Muscle of back (tissue), 11 donors: ENCODE results near the gene NCAPG2. TPM values are rescaled to one million over a fixed set of nuclear protein-coding genes. Genes with fewer than 3 reads are reported as not detected.
"Not testable (repeated sequence)": the region's sequence is repeated elsewhere in the genome, so short reads cannot be mapped to it uniquely, and the experiment has no call there.

Experiments
- DNase-seq, 3 donors: peaks; one replicate each; pipeline versions ENCODE4 v3.0.0 to v3.0.0-alpha.2; 2013
- polyA plus RNA-seq, 10 donors: library from polyadenylated mRNA; unstranded; fragments of 120-200 nt; gene quantifications; one replicate each; pipeline ENCODE4 v1.2.1, GENCODE V29; 2013; ENCODE audit not compliant: insufficient read length in 10 of 10

The NCAPG2 gene
- polyA plus RNA-seq, 10 donors, result 12.2 to 20.7 (median 15.7) TPM

DNA sequence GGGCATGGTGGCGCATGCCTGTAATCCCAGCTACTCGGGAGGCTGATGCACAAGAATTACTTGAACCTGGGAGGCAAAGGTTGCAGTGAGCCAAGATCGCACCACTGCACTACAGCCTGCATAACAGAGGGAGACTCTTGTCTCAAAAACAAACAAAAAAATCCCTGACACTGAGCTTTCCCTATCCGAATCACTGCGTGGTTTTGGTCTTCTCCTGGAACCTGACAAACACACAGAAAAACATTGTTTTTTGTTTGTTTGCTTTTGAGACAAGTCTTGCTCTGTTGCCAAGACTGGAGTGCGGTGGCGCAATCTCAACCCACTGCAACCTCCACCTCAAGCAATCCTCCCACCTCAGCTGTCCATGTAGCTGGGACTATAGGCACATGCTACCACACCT lies 66.6 kb downstream of the NCAPG2 start:
- no peak for DNase-seq

DNA sequence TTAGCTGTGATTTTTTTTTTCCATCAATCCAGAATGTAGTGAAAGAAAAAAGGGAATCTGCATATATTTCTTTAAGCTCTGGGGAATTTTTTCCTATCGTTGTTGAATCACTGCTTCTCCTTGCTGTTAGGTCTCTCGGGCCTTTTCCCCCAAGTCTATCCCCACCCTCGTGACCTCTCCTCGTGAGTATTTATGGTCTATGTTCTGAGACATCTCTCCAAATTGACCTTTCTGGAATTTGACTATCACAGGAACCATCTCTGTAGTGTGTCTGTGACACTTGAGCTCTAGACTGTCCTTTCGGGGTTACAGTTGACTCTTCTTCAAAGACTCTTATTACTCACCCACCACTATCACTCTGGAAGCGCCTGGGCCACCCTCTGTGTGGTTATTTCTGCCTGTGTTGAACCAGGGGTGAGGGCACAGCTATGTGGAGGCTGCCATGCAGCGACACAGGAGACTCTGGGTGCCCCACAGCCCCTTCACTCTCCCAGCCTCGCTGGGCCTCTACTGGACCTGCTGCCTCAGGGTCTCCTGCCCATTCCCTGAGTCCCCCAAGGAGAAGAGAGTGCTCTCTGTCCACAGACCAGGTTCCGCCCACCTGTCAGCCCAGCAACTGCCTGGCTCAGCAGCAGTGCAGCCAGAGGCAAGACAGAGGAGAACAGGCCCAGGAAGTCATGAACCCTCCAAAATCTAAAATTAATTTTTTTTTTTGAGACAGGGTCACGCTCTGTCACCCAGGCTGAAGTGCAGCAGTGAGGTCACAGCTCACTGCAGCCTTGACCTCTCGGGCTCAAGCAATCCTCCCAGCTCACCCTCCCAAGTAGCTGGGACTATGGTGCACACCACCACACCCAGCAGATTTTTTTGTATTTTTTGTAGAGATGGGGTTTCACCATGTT lies 71.3 kb downstream of the NCAPG2 start:
- DNase-seq, result no peak

DNA sequence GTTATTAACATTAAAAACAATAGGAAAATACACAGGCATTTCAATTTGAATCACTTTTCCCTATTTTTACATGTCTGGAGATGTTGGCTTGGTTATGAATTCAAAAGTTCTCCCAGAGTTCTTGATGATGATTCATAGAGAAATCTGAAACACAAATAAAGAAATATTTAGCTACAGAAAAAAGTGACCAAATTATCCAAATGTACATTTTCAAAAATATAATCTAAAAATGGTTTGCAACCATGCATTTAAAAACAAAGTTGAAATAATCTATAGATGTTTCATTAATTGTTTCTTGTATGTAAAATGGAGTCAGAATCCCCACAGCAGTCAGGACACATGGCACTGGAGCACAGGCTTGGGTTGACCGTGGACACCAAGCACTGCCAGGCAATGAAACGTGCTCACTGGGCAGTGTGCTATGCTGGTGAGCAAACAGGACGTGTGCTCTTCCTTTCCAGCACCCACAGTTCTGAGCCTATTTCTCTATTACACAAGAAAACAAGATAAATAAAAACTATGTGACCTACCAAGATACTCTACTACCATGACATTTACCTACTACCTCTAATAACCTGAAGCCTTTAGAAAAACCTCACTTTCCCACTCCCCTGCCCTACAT lies 72.9 kb downstream of the NCAPG2 start:
- DNase-seq, result no peak

- DNase-seq, result not testable (repeated sequence)
Measured at GRCh38 chr7:158626289-158626688, 78.3 kb downstream of the NCAPG2 start.

- DNase-seq, result no peak
Measured at GRCh38 chr7:158623241-158623640, 81.4 kb downstream of the NCAPG2 start.

- no peak for DNase-seq
Measured at GRCh38 chr7:158620839-158621441, 83.7 kb downstream of the NCAPG2 start.

DNA sequence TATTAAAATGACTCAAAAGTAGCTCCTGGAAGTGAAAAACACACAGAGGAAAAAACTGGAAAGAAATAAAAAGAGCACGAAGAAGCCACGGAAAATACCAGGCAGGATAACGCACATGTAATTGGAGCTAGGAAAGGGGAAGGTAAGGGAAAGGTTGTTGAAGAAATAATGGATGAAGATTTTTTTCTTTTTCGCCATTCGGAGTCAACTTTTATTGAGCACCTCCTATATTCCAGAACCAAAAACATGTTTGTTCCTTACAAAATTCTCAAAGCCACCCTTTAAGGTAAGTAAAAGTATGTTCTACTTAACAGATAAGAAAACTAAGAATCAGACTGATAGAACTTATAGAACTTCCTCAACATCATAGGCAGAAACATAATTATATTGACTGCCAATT lies 84.2 kb downstream of the NCAPG2 start:
- DNase-seq, result no peak

GRCh38 chr7:158618745-158619140 lies 85.9 kb downstream of the NCAPG2 start:
- no peak for DNase-seq

DNA sequence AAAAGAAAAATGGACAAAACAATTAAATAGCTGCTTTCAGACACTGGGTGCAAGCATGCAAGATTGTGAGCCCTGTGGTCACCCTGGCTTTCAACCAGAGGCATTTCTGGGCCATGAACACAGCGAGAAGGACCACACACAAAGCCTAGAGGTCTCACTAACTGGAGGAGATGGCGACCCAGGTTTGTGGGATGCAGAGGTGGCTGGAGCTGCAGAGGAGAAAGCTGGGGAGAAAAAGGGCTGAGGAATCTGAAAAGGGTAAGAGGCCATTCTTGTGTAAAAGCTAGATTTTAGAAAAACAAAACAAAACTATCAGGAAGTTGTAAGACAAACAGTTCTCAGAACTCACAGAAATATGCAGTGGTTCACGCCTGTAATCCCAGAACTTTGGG lies 86.9 kb downstream of the NCAPG2 start:
- DNase-seq, result no peak

GRCh38 chr7:158616050-158616449 lies 88.6 kb downstream of the NCAPG2 start:
- DNase-seq, result no peak

GRCh38 chr7:158614700-158615099 lies 89.9 kb downstream of the NCAPG2 start:
- DNase-seq, result no peak

- DNase-seq, result no peak
Measured at GRCh38 chr7:158613481-158613880, 91.1 kb downstream of the NCAPG2 start.

- DNase-seq, result no peak
Measured at GRCh38 chr7:158612546-158612945, 92.1 kb downstream of the NCAPG2 start.

- DNase-seq, result no peak
Measured at GRCh38 chr7:158611541-158611940, 93.1 kb downstream of the NCAPG2 start.

DNA sequence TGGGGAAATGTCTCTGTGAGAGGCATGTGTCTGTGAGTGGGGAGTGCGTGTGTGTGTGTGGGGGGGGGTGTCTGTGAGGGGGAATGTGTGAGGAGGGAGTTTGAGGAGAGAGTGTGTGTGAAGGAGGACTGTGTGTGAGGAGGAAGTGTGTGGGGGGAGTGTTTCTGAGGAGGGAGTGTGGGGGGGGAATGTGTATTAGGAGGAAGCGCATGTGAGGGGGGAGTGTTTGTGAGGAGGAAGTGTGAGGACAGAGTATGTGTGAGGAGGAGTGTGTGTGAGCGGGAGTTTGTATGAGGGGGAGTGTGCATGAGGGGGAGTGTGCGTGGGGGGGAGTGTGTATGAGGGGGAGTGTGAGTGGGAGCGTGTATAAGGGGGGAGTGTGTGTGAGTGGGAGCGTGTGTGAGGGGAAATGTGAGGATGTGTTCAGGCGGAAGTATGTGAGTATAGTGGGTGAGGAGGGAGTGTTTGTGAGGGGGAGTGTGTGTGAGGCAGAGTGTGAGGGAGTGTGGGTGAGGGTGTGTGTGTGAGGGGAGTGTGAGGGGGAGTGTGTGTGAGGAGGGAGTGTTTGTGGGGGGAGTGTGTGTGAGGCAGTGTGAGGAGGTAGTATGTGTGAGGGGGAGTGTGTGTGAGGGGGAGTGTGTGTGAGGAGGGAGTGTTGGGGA lies 95.2 kb downstream of the NCAPG2 start:
- DNase-seq, result no peak

DNA sequence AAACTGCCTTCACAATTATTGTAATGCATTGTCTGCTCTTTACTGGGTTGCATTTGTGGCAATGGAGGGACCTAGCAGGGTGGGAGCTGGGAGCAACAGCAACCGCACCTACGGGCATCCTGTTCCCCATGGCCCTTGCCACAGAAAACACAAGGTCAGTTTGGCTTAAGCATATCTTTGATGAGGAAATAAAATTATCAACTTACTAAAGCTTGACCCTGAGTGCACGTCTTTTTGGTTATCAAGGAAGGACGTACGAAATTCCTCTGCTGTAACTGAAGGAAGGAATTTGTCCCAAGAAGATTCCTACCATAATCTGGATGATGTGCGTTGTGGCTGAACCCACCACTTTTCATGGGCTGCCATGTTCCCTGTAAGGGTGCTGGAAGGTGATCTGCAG lies 97.0 kb downstream of the NCAPG2 start:
- DNase-seq, result no peak

GRCh38 chr7:158606671-158607424 lies 97.8 kb downstream of the NCAPG2 start:
- DNase-seq, result no peak

DNA sequence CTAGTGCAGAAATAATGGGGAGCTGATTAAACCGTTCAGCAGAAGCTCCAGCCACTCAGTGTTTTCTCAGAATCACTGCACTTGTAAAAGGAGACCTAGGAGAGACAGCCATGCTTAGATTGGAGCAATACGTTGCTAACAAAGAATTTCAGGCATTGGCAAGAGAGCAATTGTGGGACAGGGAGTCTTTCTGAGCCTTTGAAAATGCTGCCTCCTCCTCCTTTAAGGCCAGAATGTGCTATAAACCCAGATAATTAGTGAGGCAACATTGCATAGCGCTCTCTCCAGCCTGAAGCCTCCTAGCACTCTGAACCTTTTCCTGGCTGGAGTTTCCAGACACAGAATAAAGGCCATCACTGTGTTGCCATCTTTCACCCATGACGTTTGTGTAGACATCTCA lies 98.5 kb downstream of the NCAPG2 start:
- DNase-seq, result no peak

DNA sequence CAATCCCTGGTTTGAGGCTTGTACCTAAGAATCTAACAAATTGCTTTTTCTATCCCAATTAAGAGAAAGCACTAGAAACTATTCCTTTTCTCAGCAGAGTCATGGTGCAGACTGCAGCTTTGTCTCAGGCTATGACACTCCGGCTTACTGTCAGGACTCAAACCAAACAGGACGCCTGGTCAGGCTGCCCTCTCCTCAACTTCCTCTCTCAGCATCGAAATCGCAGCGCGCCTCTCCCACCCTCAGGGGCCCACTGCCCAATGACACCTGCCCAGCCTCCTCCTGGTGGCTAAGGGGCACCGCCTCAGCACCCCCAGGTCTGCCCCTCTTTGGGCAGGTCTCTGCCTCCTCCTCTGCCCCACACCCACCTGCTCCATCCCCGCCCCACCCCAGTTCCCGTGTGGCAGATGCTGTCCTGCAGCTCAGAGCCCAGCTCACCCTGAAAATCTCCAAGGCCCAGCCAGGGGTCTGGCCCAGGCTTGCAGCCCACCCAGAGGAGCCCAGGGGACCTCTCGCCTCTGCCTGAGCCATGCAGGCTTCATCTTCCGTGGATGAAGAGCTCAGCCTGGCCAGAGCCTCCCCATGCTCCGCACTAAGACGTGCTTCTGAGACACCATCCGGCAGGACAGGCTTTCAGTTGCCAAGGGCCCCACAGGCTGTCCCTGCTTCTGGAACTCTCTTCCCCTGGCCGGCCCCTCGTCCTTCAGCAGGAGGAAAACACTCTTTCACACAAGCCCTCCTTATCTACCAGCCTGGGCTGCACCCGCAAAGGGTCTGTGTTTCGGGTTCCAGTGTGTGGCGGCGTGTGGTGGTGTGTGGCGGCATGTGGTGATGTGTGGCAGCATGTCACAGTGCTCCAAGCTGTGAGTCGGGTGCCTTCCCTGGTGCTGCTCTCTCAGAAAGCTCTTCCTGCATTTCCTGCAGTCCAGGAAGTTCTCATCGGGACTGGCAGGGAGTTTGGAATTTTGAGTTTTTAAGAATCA lies 100.5 kb downstream of the NCAPG2 start:
- DNase-seq, result no peak
